ENCODE results near the gene HIGD1A. TPM values are rescaled to one million over a fixed set of nuclear protein-coding genes. Genes with fewer than 3 reads are reported as not detected.

HIGD1A gene
- total and polyA plus RNA-seq, 9 of the 15 experiments (the other 6 are each of a cell fraction or from before 2014, with no cell fraction given): 165 to 1,185 (median 333) TPM

GRCh38 chr3:42804106-42804830 lies at the start of gene HIGD1A (continued):
- TF ChIP-seq RREB1 (CRISPR knock-in tag; IDR thresholded peaks at IDR 0.05): peak; percentile 85
- TF ChIP-seq PHB2 (IDR thresholded peaks at IDR 0.05; ENCODE audit: low read depth): 0 out of 2 replicates have a peak, but pooled peaks have one; percentile 66
- 0 out of 4 replicates have a peak, but pooled peaks of 1 of the 2 experiments have one; percentile 22 for TF ChIP-seq TEAD1 (CRISPR knock-in tag; IDR thresholded peaks at IDR 0.05)
- no peak for TF ChIP-seq SAFB (IDR thresholded peaks at IDR 0.05; ENCODE audit: borderline replicate concordance, low read depth, low read length)
- no peak; a peak in 1 of 4 replicates for TF ChIP-seq ZMIZ1 (IDR thresholded peaks at IDR 0.05; ENCODE audit: low read depth in 2 of 2, low read length in 2 of 2)
- peak; percentile 75; the same call in 1 of the 2 replicates for TF ChIP-seq ARID3B (CRISPR knock-in tag; IDR thresholded peaks at IDR 0.05; ENCODE audit: borderline replicate concordance)
- TF ChIP-seq SRSF1 (IDR thresholded peaks at IDR 0.05; ENCODE audit: low read depth, low read length): peak; percentile 34; the same call in 1 of the 2 replicates
- TF ChIP-seq RBBP5 (IDR thresholded peaks at IDR 0.05; ENCODE audit: borderline replicate concordance, insufficient read depth, low read length, poor library complexity, severe bottlenecking): peak; percentile 98
- TF ChIP-seq HNRNPLL (IDR thresholded peaks at IDR 0.05; ENCODE audit: low read depth, low read length, poor library complexity, severe bottlenecking): peak; percentile 88
- peak in 1 of 2 experiments; percentile 52; a peak in 1 of 4 replicates for TF ChIP-seq SRF (CRISPR knock-in tag; IDR thresholded peaks at IDR 0.05)
- no peak for TF ChIP-seq NFE2 (IDR thresholded peaks at IDR 0.05; ENCODE audit: low read depth)
